ENCODE measurements around the gene NKIRAS1.

Gene NKIRAS1

GRCh38 chr3:23959135-23959900 is 42.5 kb upstream of the NKIRAS1 start:
- H3K27me3 ChIP-seq (ENCODE audit: insufficient read depth, poor library complexity, severe bottlenecking): no peaks in the 10 kb centered on the region
- TF ChIP-seq REST (IDR thresholded peaks at IDR 0.05; ENCODE audit: insufficient replicate concordance, low read depth) (no peak), SPI1 (IDR thresholded peaks at IDR 0.05; ENCODE audit: borderline replicate concordance, low read depth) (no peak), GABPA (IDR thresholded peaks at IDR 0.05; ENCODE audit: low read depth) (no peak), POLR2AphosphoS5 (IDR thresholded peaks at IDR 0.05; ENCODE audit: low read depth) (no peak)
- no peak for DNase-seq (ENCODE audit: low read depth in 1 of 2, low spot score in 1 of 2)
- no peak overlapping the region for H3K27ac ChIP-seq (replicated peaks)
- H3K4me3 ChIP-seq (replicated peaks; ENCODE audit: insufficient read depth, low read length): no peak overlapping the region

GRCh38 chr3:23956701-23957100 is 39.9 kb upstream of the NKIRAS1 start:
- DNase-seq (ENCODE audit: low read depth in 1 of 2, low spot score in 1 of 2): no peak
- no peak overlapping the region for H3K27ac ChIP-seq (replicated peaks)
- no peak for TF ChIP-seq POLR2AphosphoS5 (IDR thresholded peaks at IDR 0.05; ENCODE audit: low read depth)
- TF ChIP-seq SPI1 (IDR thresholded peaks at IDR 0.05; ENCODE audit: borderline replicate concordance, low read depth): no peak
- no peak for TF ChIP-seq CTCF (IDR thresholded peaks at IDR 0.05; ENCODE audit: insufficient read depth, low read length)
- no peak for TF ChIP-seq REST (IDR thresholded peaks at IDR 0.05; ENCODE audit: insufficient replicate concordance, low read depth)
- no peak for TF ChIP-seq GABPA (IDR thresholded peaks at IDR 0.05; ENCODE audit: low read depth)
- no peak overlapping the region for H3K4me3 ChIP-seq (replicated peaks; ENCODE audit: insufficient read depth, low read length)
- H3K27me3 ChIP-seq (ENCODE audit: insufficient read depth, poor library complexity, severe bottlenecking): no peaks in the 10 kb centered on the region

- Histone ChIP-seq H3K4me3 (replicated peaks; ENCODE audit: insufficient read depth, low read length) (no peak overlapping the region), H3K27me3 (ENCODE audit: insufficient read depth, poor library complexity, severe bottlenecking) (no peaks in the 10 kb centered on the region), H3K27ac (replicated peaks) (no peak overlapping the region)
- TF ChIP-seq GABPA (IDR thresholded peaks at IDR 0.05; ENCODE audit: low read depth) (no peak), SPI1 (IDR thresholded peaks at IDR 0.05; ENCODE audit: borderline replicate concordance, low read depth) (no peak), POLR2AphosphoS5 (IDR thresholded peaks at IDR 0.05; ENCODE audit: low read depth) (no peak), REST (IDR thresholded peaks at IDR 0.05; ENCODE audit: insufficient replicate concordance, low read depth) (no peak)
- DNase-seq (ENCODE audit: low read depth in 1 of 2, low spot score in 1 of 2): no peak
Observed at GRCh38 chr3:23954144-23954543, 37.4 kb upstream of the NKIRAS1 start.

GRCh38 chr3:23953523-23953922 is 36.7 kb upstream of the NKIRAS1 start:
- no peak for DNase-seq (ENCODE audit: low read depth in 1 of 2, low spot score in 1 of 2)

More at GRCh38 chr3:23953523-23953922, 36.7 kb upstream of the NKIRAS1 start:
- TF ChIP-seq CTCF (IDR thresholded peaks at IDR 0.05; ENCODE audit: insufficient read depth, low read length): no peak
- TF ChIP-seq SPI1 (IDR thresholded peaks at IDR 0.05; ENCODE audit: borderline replicate concordance, low read depth): no peak
- TF ChIP-seq POLR2AphosphoS5 (IDR thresholded peaks at IDR 0.05; ENCODE audit: low read depth): no peak
- TF ChIP-seq GABPA (IDR thresholded peaks at IDR 0.05; ENCODE audit: low read depth): no peak
- TF ChIP-seq REST (IDR thresholded peaks at IDR 0.05; ENCODE audit: insufficient replicate concordance, low read depth): no peak
- Histone ChIP-seq H3K4me3 (replicated peaks; ENCODE audit: insufficient read depth, low read length) (no peak overlapping the region), H3K27me3 (ENCODE audit: insufficient read depth, poor library complexity, severe bottlenecking) (no peaks in the 10 kb centered on the region), H3K27ac (replicated peaks) (no peak overlapping the region)
